22Rv1 (cell line): Measurements from ENCODE around the gene GADD45B.

ENCODE experiments used
- ZFX ChIP-seq: fragments of 450-650 bp; IDR thresholded peaks from 2 replicates; pipeline ENCODE4 v1.6.1; 2017; ENCODE audit warnings: antibody characterized with exemption, borderline replicate concordance
- TF ChIP-seq, protein P1 (sequence below): fragments of 450-650 bp; IDR thresholded peaks from 2 replicates; pipeline ENCODE4 v1.5.1; 2017; ENCODE audit warnings: mild to moderate bottlenecking

DNA sequence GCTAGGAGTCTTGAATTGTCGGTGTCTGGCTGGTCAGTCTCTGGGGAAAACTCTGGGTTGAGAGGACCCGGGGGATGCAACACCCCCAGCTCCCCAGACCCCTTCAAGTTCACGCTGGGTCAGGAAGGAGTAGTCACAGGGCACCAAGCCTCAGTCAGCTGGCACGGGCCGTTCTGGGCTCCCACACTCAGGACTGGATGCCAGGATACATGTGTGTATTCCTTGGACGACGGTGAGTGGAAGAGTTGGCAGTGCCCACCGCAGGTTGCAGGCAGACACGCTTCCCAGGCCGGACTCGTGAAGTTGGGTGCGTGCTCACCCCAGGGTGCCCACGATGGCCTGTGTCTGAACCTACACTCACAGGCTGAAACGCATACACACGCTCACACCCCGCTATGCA lies 5.5 kb downstream of the GADD45B start:
- TF ChIP-seq, protein P1, sequence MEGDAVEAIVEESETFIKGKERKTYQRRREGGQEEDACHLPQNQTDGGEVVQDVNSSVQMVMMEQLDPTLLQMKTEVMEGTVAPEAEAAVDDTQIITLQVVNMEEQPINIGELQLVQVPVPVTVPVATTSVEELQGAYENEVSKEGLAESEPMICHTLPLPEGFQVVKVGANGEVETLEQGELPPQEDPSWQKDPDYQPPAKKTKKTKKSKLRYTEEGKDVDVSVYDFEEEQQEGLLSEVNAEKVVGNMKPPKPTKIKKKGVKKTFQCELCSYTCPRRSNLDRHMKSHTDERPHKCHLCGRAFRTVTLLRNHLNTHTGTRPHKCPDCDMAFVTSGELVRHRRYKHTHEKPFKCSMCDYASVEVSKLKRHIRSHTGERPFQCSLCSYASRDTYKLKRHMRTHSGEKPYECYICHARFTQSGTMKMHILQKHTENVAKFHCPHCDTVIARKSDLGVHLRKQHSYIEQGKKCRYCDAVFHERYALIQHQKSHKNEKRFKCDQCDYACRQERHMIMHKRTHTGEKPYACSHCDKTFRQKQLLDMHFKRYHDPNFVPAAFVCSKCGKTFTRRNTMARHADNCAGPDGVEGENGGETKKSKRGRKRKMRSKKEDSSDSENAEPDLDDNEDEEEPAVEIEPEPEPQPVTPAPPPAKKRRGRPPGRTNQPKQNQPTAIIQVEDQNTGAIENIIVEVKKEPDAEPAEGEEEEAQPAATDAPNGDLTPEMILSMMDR, result no peak
- TF ChIP-seq ZFX, result no peak
